ENCODE measurements around the gene MMP20. TPM values are rescaled to one million over a fixed set of nuclear protein-coding genes. Genes with fewer than 3 reads are reported as not detected.
A peak's percentile ranks its signal among the peaks of the same experiment; 100 is the strongest.

Gene MMP20
- total RNA-seq, 1 experiment from 2014 or later, result not detected

DNA sequence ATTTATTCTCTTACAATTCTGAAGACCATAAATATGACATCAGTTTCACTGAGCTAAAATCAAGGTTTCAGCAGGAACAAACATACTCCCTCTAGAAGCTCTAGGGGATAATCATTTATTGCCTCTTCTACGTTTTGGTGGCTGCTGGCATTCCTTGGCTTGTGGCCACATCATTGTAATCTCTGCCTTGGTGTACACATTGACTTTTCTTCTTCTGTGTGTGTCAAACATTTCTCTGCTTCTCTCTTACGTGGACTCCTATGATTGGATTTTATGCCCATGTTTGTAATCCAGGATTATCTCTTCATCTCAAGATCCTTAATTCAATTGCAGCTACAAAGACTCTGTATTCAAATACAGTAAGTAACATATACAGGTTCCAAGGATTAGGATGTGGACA, 30.4 kb upstream of the MMP20 start:
- ChIA-PET POLR2A (interaction anchor here (0.9 to 1.0 kb wide), 2 partner anchors 10 kb away, joined by 3 to 4 read pairs; no protein-coding TSS in a partner anchor), CTCF (interaction anchor here (0.6 to 3.4 kb wide), 4 partner anchors 11 to 266 kb away, joined by 4 to 20 read pairs (median 4); no protein-coding TSS in a partner anchor)
- Mint-ChIP-seq H3K4me3 (ENCODE audit: unreplicated experiment) (no peak overlapping the region), H3K9me3 (ENCODE audit: unreplicated experiment) (peaks cover 13% of the 10 kb centered on the region), H3K27me3 (ENCODE audit: insufficient read depth, unreplicated experiment) (peaks cover 11% of the 10 kb centered on the region), H3K27ac (ENCODE audit: low read depth, unreplicated experiment) (no peak overlapping the region), H3K36me3 (ENCODE audit: insufficient read depth, unreplicated experiment) (no peaks in the 10 kb centered on the region), H3K4me1 (ENCODE audit: insufficient read depth, unreplicated experiment) (no peaks in the 10 kb centered on the region)
- intact Hi-C loops (cut with micrococcal nuclease), result no loop called here
- TF ChIP-seq, protein P1, sequence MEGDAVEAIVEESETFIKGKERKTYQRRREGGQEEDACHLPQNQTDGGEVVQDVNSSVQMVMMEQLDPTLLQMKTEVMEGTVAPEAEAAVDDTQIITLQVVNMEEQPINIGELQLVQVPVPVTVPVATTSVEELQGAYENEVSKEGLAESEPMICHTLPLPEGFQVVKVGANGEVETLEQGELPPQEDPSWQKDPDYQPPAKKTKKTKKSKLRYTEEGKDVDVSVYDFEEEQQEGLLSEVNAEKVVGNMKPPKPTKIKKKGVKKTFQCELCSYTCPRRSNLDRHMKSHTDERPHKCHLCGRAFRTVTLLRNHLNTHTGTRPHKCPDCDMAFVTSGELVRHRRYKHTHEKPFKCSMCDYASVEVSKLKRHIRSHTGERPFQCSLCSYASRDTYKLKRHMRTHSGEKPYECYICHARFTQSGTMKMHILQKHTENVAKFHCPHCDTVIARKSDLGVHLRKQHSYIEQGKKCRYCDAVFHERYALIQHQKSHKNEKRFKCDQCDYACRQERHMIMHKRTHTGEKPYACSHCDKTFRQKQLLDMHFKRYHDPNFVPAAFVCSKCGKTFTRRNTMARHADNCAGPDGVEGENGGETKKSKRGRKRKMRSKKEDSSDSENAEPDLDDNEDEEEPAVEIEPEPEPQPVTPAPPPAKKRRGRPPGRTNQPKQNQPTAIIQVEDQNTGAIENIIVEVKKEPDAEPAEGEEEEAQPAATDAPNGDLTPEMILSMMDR (IDR thresholded peaks at IDR 0.05; ENCODE audit: unreplicated experiment), result no peak
- no peak for DNase-seq (ENCODE audit: unreplicated experiment)
- no TSS peak for BruUV-seq (replicated peaks)

DNA sequence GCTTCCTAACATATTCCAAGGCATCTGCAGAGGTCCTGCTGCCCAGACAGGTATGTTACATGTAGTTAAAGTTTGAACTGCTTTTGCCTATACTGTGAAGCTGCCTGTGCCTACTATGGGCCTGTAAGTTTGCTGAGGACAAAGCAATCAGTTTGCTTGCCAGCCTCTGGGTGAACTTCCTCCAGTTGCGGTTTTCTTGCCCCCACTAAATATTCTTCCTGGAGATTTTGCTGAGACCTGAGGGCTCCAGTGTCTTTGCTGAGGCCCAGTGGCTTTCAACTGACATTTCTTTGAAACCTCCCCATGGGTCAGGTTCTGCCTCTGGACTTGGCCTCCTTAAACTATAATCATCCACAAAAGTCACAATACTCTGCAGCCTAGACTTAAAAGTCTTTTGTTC, 29.6 kb upstream of the MMP20 start:
- no peak for DNase-seq (ENCODE audit: unreplicated experiment)
- no TSS peak for BruUV-seq (replicated peaks)
- TF ChIP-seq, protein P1 (IDR thresholded peaks at IDR 0.05; ENCODE audit: unreplicated experiment), result no peak
- no peak overlapping the region for H3K27ac Mint-ChIP-seq (ENCODE audit: low read depth, unreplicated experiment)
- H3K36me3 Mint-ChIP-seq (ENCODE audit: insufficient read depth, unreplicated experiment), result no peaks in the 10 kb centered on the region
- intact Hi-C loops (cut with micrococcal nuclease), result no loop called here
- H3K4me1 Mint-ChIP-seq (ENCODE audit: insufficient read depth, unreplicated experiment), result no peaks in the 10 kb centered on the region
- CTCF ChIA-PET, result interaction anchor here (0.6 to 3.4 kb wide), 6 partner anchors 11 to 367 kb away, joined by 3 to 20 read pairs (median 4); no protein-coding TSS in a partner anchor
- H3K9me3 Mint-ChIP-seq (ENCODE audit: unreplicated experiment), result peaks cover 13% of the 10 kb centered on the region
- POLR2A ChIA-PET, result interaction anchor here (0.7 to 1.0 kb wide), 3 partner anchors 9 to 304 kb away, joined by 3 to 4 read pairs (median 3); no protein-coding TSS in a partner anchor
- H3K4me3 Mint-ChIP-seq (ENCODE audit: unreplicated experiment), result no peak overlapping the region
- H3K27me3 Mint-ChIP-seq (ENCODE audit: insufficient read depth, unreplicated experiment), result peaks cover 11% of the 10 kb centered on the region

DNA sequence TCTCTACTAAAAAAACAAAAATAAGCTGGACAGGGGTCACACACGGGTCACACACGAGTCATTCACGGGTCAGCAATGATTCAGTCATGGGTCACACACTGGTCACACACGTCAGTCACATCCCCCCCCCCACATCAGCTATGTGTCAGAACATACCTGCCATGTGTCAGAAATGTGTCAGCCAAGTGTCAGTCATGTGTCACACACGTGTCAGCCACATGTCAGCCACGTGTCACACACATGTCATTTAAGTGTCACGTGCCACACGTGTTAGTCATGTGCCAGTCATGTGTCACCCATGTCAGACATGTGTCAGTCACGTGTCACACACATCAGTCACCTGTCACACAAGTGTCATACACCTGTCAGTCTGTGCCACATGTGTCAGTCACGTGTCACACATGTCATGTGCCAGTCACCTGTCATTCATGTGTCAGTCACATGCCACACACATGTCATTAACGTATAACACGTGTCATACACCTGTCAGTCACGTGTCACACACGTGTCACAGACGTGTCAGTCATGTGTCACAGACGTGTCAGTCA, 28.7 kb upstream of the MMP20 start:
- CTCF ChIA-PET, result interaction anchor here (0.6 to 3.4 kb wide), 4 partner anchors 12 to 829 kb away, joined by 3 to 20 read pairs (median 6); no protein-coding TSS in a partner anchor
- TF ChIP-seq, protein P1 (IDR thresholded peaks at IDR 0.05; ENCODE audit: unreplicated experiment), result no peak
- Mint-ChIP-seq H3K27ac (ENCODE audit: low read depth, unreplicated experiment) (no peak overlapping the region), H3K4me1 (ENCODE audit: insufficient read depth, unreplicated experiment) (no peaks in the 10 kb centered on the region), H3K27me3 (ENCODE audit: insufficient read depth, unreplicated experiment) (peaks cover 11% of the 10 kb centered on the region), H3K9me3 (ENCODE audit: unreplicated experiment) (peaks cover 13% of the 10 kb centered on the region), H3K36me3 (ENCODE audit: insufficient read depth, unreplicated experiment) (no peaks in the 10 kb centered on the region), H3K4me3 (ENCODE audit: unreplicated experiment) (no peak overlapping the region)
- POLR2A ChIA-PET, result no interaction called here
- peak; percentile 16 for DNase-seq (ENCODE audit: unreplicated experiment)
- BruUV-seq (replicated peaks), result no TSS peak
- intact Hi-C loops (cut with micrococcal nuclease), result no loop called here

DNA sequence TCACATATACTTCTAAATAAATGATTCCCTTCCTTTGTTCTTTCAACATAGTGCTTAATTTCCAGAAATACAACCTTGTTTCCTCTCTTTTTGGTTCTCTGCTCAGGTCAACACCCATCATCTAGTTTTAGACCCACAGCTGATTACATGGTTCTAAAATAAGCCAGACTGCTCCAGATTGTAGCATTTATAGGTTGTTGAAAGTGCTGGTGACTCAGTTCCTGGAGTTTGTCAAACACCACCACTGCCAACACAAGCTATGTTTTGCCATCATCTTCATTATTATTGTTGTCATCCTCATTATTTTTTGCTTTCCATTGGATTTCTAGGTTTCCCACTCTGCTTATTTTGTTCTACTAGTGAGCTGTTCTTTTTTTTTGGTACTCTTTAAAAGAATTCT, 22.3 kb upstream of the MMP20 start:
- no peaks in the 10 kb centered on the region for H3K9me3 Mint-ChIP-seq (ENCODE audit: unreplicated experiment)
- no peak overlapping the region for H3K4me3 Mint-ChIP-seq (ENCODE audit: unreplicated experiment)
- TF ChIP-seq, protein P1 (IDR thresholded peaks at IDR 0.05; ENCODE audit: unreplicated experiment), result no peak
- no peak for DNase-seq (ENCODE audit: unreplicated experiment)
- no peaks in the 10 kb centered on the region for H3K27me3 Mint-ChIP-seq (ENCODE audit: insufficient read depth, unreplicated experiment)
- H3K4me1 Mint-ChIP-seq (ENCODE audit: insufficient read depth, unreplicated experiment), result no peaks in the 10 kb centered on the region
- ChIA-PET CTCF (no interaction called here), POLR2A (no interaction called here)
- BruUV-seq (replicated peaks), result no TSS peak
- H3K27ac Mint-ChIP-seq (ENCODE audit: low read depth, unreplicated experiment), result no peak overlapping the region
- intact Hi-C loops (cut with micrococcal nuclease), result no loop called here
- H3K36me3 Mint-ChIP-seq (ENCODE audit: insufficient read depth, unreplicated experiment), result no peaks in the 10 kb centered on the region
